NCI-H69 (cell line): ENCODE measurements around the gene MYO5B.
A peak's percentile ranks its signal among the peaks of the same experiment; 100 is the strongest.

ENCODE experiments used
- DNase-seq: peaks from one replicate; lab custom pipeline; 2025; lab: John Stamatoyannopoulos, UW

The MYO5B gene

DNA sequence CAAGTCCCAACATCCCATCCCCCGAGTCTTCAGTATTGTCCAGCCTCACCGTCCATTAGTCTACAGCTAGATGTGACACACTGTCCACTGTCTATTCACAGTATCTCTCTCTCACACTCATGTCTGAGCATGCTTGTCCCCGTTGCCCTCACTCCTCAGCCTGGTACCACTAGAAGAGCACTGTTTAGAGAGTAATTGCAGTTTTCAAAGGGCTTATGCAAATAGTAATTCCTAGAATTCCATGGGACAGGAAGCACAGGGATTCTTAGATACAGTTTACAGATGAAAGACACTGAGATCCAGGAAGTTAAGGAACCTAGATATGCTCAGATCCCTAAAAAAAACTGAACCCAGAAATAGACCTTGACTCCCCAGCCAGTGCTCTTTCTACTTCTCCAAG lies 125.5 kb downstream of the MYO5B start:
- DNase-seq: no peak

DNA sequence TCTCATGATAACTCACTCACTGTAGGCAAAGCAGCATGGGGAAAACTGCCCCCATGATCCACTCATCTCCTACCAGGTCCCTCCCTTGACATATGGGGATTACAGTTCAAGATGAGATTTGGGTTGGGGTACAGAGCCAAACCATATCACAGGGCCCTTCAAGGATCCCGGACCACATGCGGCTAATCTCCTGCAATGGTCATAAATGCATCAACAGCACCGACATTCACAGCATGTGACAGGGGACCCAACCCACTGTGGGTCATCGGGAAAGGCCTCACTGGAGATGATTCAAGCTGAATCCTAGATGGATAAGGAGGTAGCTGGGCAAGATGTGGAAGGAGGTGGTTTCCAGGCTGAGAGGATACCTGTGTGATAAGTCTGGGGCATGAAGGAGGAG lies 129.4 kb downstream of the MYO5B start:
- no peak for DNase-seq

DNA sequence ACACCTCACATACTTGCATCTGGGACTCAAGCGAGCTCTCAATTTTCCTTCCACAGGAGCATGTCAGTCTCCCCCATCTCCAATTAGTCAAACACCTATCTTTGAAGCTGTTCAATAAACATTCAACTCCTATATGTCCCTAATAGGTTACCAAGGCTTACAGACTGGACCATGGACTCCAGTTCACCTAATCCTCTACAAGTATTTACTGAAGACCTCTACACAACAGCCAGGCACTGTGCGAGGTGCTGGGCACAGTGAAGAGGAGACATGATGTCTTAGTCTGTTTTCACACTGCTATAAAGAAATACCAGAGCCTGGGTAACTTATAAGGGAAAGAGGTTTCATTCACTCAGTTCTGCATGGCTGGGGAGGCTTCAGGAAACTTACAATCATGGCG lies 129.9 kb downstream of the MYO5B start:
- no peak for DNase-seq

DNA sequence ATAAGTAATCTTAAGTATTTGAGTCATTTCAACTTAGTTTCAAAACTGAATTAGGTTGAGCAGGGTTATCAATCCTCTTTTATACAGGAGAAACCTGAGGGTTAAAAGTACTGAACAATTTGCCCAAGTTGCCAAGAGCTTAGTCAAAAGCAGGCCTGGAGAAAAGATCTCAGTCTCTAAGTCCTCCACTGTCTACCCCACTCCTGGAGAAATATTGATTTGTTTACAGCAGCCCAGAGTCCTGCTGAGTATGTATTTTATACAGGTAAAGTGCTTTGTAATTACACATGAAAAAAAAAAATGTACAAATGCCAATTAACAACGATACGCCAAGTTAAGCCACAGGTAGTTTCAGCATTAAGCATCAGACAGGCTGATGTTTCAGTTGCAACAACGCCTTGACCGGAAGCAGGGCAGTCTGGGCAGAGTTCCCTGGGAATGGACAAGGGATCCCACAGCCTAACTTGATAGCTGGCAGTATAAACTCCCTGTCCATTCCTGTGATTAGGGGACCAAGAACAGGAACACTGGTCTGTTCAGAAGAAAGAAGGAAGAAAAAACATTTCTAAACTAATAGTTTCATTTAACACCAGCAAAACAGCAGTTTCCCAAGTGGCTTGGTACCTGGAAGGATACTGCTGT lies 132.9 kb downstream of the MYO5B start:
- DNase-seq: peak; percentile 82

- DNase-seq: no peak
These were observed 134.1 kb downstream of the MYO5B start for GRCh38 chr18:50060822-50061221.

DNA sequence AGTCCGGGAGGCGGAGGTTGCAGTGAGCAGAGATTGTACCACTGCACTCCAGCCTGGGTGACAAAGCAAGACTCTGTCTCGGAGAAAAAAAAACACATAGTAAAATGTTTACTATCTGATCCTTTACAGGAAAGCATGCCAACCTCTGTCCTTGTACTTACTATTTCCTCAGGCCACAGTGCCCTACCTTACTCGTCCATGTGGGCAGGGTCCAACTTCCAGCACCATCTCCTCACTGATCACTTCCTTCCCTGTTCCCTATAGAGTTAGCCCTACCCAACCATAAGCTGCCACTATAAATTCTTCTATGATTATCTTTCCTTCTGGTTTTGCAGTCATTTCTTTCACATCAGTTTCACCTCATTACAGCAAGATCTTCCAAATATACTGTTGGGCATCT lies 136.2 kb downstream of the MYO5B start:
- no peak for DNase-seq

- no peak for DNase-seq
These were observed 137.9 kb downstream of the MYO5B start for GRCh38 chr18:50057009-50057408.

- DNase-seq: peak; percentile 58
These were observed 138.8 kb downstream of the MYO5B start for GRCh38 chr18:50056185-50056584.

GRCh38 chr18:50055488-50055887 lies 139.5 kb downstream of the MYO5B start:
- DNase-seq: no peak

DNA sequence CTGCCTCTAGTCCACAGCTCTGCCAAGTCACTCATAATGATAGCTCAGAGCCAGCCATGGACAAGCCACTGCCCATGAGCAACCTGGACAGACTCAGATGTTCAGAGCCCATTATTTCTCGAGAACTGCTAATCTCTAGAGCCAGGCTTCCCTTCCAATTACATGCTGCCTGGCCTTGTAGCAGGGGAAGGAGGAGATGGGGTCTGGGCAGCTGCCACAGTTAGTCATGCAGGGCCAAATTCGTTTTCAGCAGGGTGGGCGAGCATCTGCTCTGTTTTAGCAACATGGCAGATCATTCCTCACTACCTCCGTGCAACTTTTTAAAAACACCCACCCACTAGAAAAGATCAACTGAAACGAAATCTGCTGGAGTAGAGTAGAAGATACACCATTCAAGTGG lies 141.8 kb downstream of the MYO5B start:
- no peak for DNase-seq

DNA sequence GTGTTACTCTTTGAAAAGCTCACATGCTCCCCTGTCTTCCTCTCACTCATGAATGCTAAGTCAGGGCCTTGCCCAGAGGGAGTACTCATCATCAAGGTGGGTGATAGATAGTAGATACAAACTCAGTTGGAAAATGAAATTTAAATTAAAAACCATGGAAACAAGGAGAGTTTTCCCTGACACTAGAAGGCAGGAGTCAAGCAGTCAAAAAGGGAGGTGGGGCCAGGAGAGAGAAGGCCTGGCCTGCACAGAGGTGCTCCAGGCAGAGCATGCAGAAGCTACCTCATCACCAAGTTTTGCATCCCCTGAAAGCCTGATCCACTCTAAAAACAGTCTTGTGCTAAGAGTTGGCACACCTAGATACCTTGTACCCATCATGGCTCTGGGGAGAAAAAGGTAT lies 143.7 kb downstream of the MYO5B start:
- peak; percentile 59 for DNase-seq

DNA sequence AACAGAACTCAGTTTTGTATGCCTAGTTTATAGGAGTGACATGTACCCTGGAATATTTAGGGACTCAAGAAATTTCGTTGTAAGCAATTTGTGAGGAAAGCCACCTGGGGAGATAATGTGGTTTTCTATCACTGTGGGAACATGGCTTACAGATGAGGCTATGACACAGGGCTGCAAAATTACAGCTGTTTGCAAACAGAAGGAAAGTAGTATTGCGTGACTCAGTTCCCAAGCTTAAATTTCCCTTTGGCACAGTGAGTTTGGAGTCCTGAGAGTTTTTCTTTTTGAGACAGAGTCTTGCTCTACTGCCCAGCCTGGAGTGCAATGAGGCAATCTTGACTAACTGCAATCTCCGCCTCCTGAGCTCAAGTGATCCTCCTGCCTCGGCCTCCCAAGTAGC lies 149.8 kb downstream of the MYO5B start:
- DNase-seq: peak; percentile 57

GRCh38 chr18:50044402-50044801 lies 150.5 kb downstream of the MYO5B start:
- peak; percentile 92 for DNase-seq

DNA sequence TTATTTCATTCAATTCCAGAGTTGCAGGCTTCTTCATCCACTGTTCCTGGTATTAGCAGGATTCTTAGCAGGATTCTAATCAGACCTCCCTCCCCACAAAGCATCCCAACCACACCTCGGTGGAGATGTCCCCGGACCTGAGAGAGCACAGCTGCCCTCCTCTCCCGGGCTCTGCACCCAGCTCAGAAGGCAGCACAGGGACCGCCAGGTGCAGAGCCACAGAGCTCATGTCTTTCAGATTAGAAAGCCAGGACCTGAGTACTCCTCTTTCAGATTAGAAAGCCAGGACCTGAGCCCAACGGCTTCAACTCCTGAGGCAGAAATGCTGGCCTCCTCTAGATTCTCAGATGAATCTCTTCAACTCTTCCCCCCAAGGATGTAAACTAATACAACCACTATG lies 152.3 kb downstream of the MYO5B start:
- no peak for DNase-seq

GRCh38 chr18:50039746-50040145 lies 155.2 kb downstream of the MYO5B start:
- no peak for DNase-seq

GRCh38 chr18:50038448-50038847 lies 156.5 kb downstream of the MYO5B start:
- no peak for DNase-seq

GRCh38 chr18:50034029-50034428 lies 160.9 kb downstream of the MYO5B start:
- no peak for DNase-seq

GRCh38 chr18:50033004-50033403 lies 161.9 kb downstream of the MYO5B start:
- no peak for DNase-seq

DNA sequence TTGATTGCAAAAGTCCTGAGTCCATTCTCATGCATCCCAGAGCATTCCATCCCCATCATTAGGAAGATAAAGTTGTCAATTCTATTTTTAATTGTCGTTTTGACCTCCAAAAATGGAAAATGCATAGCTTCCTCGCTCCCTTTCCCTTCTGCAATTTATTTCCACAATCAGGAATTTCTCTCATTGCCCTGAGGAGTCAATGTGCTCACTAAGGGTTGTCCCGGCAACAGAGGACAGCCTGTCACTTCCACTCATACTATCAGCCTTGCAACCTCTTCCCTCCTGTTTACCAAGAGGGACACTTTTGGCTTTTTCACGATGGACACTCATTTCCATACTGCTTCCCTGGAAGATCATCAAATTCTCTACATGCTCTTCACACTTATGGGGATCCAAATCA lies 164.8 kb downstream of the MYO5B start:
- DNase-seq: peak; percentile 69

DNA sequence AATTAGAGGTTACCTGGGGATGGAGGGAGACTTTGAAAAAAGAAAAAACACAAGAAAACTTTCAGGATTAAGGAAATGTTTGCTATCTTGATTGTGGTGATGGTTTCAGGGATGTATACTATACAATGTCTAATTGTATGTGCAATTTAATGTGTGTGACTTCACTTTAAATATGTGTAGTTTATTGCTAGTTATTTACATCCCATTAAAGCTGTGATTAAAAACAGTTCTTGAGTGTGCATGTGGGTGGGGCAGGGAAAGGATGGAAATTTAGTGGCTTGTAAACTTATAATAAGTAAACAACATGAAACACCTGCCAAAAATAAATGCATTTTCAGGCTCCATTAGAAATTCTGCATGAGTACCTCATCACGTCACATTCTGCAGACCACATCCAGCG lies 167.0 kb downstream of the MYO5B start:
- DNase-seq: no peak

- no peak for DNase-seq
These were observed 170.5 kb downstream of the MYO5B start for GRCh38 chr18:50024466-50024865.

DNA sequence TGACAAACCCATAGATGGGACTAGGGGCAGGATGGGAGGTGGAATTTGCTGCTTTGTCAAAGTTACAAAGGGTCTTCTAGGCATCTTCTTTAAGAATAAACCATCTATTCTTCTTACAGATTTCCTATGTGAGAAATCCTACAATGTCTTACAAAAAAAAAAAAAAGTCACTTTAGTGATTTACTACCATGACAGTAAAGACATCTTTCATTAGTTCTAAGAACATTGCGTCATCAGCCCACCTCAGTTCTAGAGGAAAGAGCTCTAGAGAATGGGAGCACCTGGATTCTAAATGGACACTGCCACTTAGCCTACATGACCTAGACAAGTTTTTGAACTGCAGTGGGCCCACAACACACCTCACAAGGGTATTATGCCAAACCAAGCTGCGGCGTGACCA lies 172.0 kb downstream of the MYO5B start:
- DNase-seq: no peak

DNA sequence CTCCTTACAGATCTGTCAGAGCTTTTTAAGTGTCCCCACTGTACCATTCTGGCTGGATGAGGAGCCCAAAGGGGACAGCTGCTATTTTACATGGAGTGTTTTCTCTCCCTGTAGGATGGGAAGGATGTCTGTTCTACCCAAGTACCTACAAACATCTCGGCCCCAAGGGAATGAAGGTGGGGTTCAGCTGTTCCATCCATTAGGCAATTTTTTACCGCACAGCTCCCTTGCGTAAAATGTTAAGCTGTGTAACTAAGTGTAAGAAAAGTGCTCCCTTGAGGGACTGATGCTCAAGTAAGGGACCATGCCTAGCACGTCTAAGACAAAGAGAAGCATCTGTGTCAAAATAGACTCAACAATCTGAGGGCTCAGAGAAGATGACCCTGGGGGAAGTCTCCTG lies 180.3 kb downstream of the MYO5B start:
- DNase-seq: peak; percentile 59

DNA sequence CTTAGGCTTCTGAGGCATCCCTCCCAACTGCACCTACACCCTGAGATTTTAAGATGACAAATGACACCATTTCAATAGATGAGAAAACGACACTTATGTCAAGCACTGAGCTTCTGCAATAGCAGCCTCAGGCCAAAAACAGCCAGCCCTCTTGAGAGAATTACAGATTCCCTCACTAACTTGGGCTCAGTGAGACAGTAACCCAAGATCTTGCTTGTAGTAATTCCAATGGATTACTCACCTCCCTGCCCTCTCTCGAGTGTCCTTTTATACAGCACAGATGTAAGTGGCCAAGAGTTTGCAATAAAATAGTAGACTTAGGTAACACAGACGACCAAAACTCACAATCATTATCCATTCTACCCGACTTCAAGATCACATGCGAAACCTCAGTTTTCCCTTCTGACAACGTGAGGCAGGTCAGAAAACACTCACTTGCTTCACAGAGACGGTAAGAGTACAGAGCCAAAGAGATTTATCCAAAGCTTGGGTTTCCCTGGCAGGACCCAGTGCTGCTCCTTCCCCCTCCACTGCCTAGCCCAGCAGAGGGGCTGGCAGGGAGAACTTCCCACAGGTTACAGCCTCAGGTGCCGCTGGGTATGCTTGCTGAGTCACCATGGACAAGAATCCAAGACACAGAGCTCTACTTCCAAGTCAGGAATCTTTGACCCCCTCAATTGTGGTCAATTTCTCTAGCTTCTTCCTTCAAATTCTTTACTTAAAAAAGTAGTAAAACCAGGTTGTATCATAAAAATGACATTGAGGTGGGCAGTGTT lies 181.4 kb downstream of the MYO5B start:
- DNase-seq: no peak
